22Rv1 (cell line): ENCODE measurements around the gene PSMF1.

Experiments
- H3K27ac ChIP-seq: fragments of 450-650 bp; 2 replicates; pipeline ENCODE4 v1.5.1; 2017
- CTCF ChIP-seq: fragments of 450-650 bp; IDR thresholded peaks from 2 replicates; pipeline ENCODE4 v1.5.1; 2017; ENCODE audit warnings: mild to moderate bottlenecking
- ZFX ChIP-seq: fragments of 450-650 bp; IDR thresholded peaks from 2 replicates; pipeline ENCODE4 v1.6.1; 2017; ENCODE audit warnings: antibody characterized with exemption, borderline replicate concordance

The PSMF1 gene

DNA sequence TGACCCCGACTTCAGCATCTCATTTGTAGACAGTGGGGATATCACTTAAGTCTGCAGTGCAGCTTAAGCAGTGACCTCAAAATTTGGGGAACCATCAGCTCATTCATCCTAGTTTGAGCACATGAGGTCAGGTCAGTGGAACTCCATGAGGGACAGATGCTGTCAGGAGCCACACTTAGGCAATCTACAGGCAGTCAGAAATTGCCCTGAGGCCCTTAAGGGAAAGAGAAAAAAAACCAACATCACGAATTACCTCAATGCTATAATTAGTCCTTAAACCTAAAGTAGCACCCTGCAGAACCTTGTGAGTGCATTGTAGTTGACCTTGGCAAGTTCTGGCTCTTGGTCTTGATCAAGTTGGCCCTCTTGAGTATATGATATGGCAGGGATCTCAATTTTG, 45.3 kb downstream of the PSMF1 start:
- no peak for TF ChIP-seq ZFX
- TF ChIP-seq CTCF = no peak
- H3K27ac ChIP-seq = no peak overlapping the region

DNA sequence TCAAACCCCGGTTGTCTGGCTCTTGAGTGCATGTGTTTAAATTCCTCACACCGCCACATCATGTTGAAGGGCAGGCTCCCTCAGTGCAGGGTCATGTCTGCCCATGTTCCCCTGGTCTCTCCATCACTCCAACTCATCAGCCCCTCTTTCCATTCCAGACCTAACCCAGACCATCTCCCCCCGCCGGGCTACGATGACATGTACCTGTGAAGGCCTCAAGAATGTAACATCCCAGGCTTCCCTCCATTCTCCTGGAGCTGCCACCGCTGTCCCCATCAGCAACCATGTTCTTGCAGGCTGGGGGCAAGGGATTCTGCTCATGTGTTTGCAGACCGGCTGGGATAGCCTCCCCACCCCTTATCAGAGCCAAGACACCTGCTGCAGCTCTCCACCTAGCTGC, 46.5 kb downstream of the PSMF1 start:
- TF ChIP-seq ZFX = no peak
- TF ChIP-seq CTCF = no peak
- no peak overlapping the region for H3K27ac ChIP-seq

GRCh38 chr20:1165521-1165920, 47.1 kb downstream of the PSMF1 start:
- no peak for TF ChIP-seq CTCF
- TF ChIP-seq ZFX = no peak
- H3K27ac ChIP-seq = no peak overlapping the region

GRCh38 chr20:1165941-1166340, 47.5 kb downstream of the PSMF1 start:
- no peak overlapping the region for H3K27ac ChIP-seq
- TF ChIP-seq CTCF = no peak
- no peak for TF ChIP-seq ZFX

- TF ChIP-seq ZFX (no peak), CTCF (no peak)
- H3K27ac ChIP-seq = no peak overlapping the region
These were observed 48.7 kb downstream of the PSMF1 start for GRCh38 chr20:1166948-1167720.

GRCh38 chr20:1169224-1169623, 50.8 kb downstream of the PSMF1 start:
- TF ChIP-seq CTCF (no peak), ZFX (no peak)
- no peak overlapping the region for H3K27ac ChIP-seq

DNA sequence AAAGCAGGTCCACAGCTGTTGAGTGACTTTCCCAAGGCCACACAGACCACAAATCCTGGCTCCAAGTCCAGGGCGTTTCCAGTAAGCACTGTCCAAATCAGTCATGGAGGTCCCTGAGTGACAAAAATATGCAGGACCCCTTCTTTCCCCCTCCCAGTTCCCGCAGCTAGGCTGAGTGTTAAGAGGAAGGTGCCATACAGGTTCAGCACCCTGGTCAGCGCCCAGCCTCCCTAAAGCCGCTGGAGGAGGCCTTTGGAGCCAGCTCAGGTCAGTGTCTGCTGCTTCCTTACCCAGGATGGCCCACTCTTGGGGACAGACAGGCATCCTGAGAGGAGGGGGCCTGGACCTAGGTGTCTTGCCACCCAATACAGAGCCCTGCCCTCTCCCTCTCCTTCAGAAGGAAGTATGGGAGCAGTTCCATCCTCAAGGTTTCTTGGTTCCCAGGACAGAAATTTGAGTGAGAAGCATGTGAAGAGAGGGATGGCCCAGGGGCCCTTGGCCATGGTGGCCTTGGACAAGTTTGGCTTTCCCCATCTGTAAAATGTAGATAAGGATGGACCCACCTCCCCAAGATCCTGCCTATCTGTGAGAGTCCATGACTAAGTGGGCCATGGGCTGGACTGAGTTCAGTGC, 53.2 kb downstream of the PSMF1 start:
- H3K27ac ChIP-seq = no peak overlapping the region
- TF ChIP-seq ZFX (no peak), CTCF (no peak)
